OCI-LY1 (cell line): ENCODE results near the gene HDAC2.

Experiments
- H2AFZ ChIP-seq: fragments of 200-600 bp; sonication (generic), shearing (Covaris generic); 2 replicates; pipeline ENCODE4 v1.6.0; 2014; ENCODE audit warnings: antibody characterized with exemption, mild to moderate bottlenecking, low read length
- H3F3A ChIP-seq: fragments of 200-600 bp; sonication (generic), shearing (Covaris generic); 2 replicates; pipeline ENCODE4 v1.6.0; 2014; ENCODE audit warnings: mild to moderate bottlenecking, antibody characterized with exemption, low read length, moderate library complexity; ENCODE audit not compliant: insufficient read depth
- H3K27ac ChIP-seq: fragments of 200-600 bp; sonication (generic); 2 replicates; pipeline ENCODE4 v1.5.1; 2014; ENCODE audit warnings: low read length, mixed run types, mild to moderate bottlenecking, low read depth; ENCODE audit not compliant: poor library complexity, severe bottlenecking
- H3K27me3 ChIP-seq: fragments of 200-600 bp; sonication (generic); 2 replicates; pipeline ENCODE4 v1.6.0; 2014; ENCODE audit warnings: antibody characterized with exemption, mild to moderate bottlenecking, low read length, moderate library complexity; ENCODE audit not compliant: insufficient read depth
- H3K36me3 ChIP-seq: fragments of 200-600 bp; sonication (generic); 2 replicates; pipeline ENCODE4 v1.6.1; 2014; ENCODE audit warnings: mild to moderate bottlenecking, antibody characterized with exemption, low read length, moderate library complexity, mixed read lengths; ENCODE audit not compliant: insufficient read depth
- H3K4me1 ChIP-seq: fragments of 200-600 bp; sonication (generic); 2 replicates; pipeline ENCODE4 v1.5.1; 2014; ENCODE audit warnings: mild to moderate bottlenecking, low read length, moderate library complexity; ENCODE audit not compliant: insufficient read depth, severe bottlenecking
- H3K4me2 ChIP-seq: fragments of 200-600 bp; sonication (generic), shearing (Covaris generic); 2 replicates; pipeline ENCODE4 v1.6.1; 2014; ENCODE audit warnings: low read length
- H3K4me3 ChIP-seq: fragments of 200-600 bp; sonication (generic); 2 replicates; pipeline ENCODE4 v1.5.1; 2014; ENCODE audit warnings: low read length, low read depth, mild to moderate bottlenecking, mixed read lengths; ENCODE audit not compliant: poor library complexity, severe bottlenecking
- H3K79me2 ChIP-seq: fragments of 200-600 bp; shearing (Covaris generic); 2 replicates; pipeline ENCODE4 v1.6.1; 2016; ENCODE audit warnings: mixed run types, low read length, mixed read lengths; ENCODE audit not compliant: insufficient read depth
- H3K9ac ChIP-seq: fragments of 200-600 bp; sonication (generic), shearing (Covaris generic); 2 replicates; pipeline ENCODE4 v1.6.1; 2014; ENCODE audit warnings: mild to moderate bottlenecking, low read length, mixed read lengths
- H3K9me2 ChIP-seq: fragments of 200-600 bp; sonication (generic), shearing (Covaris generic); 2 replicates; pipeline ENCODE4 v1.6.1; 2014; ENCODE audit warnings: low read depth, mild to moderate bottlenecking, low read length, mixed read lengths
- H3K9me3 ChIP-seq: fragments of 200-600 bp; shearing (Covaris generic); 2 replicates; pipeline ENCODE4 v1.6.1; 2014; ENCODE audit warnings: low read length, mixed read lengths
- H4K20me1 ChIP-seq: fragments of 200-600 bp; sonication (generic), shearing (Covaris generic); 2 replicates; pipeline ENCODE4 v1.6.0; 2016; ENCODE audit warnings: mild to moderate bottlenecking, low read length; ENCODE audit not compliant: insufficient read depth
- CTCF ChIP-seq: fragments of 200-600 bp; sonication (generic), shearing (Covaris generic); IDR thresholded peaks from 2 replicates; pipeline ENCODE4 v1.5.1; 2017; ENCODE audit warnings: mild to moderate bottlenecking, antibody characterized with exemption, low read length, moderate library complexity, mixed read lengths
- EZH2 ChIP-seq: fragments of 200-600 bp; sonication (generic), shearing (Covaris generic); IDR thresholded peaks from 2 replicates; pipeline ENCODE4 v1.8.0; 2017; ENCODE audit warnings: borderline replicate concordance, mixed run types, mild to moderate bottlenecking, antibody characterized with exemption, low read length, moderate library complexity, mixed read lengths

HDAC2 gene

GRCh38 chr6:114010540-114010939 lies 39.6 kb upstream of the HDAC2 start:
- no peaks in the 10 kb centered on the region for H3K79me2 ChIP-seq
- H3K27me3 ChIP-seq, result no peaks in the 10 kb centered on the region
- H3K9me3 ChIP-seq, result no peaks in the 10 kb centered on the region
- H4K20me1 ChIP-seq, result no peaks in the 10 kb centered on the region
- H3K4me1 ChIP-seq, result no peaks in the 10 kb centered on the region
- H3K27ac ChIP-seq, result no peak overlapping the region
- H3K4me2 ChIP-seq, result no peak overlapping the region
- H3F3A ChIP-seq, result no peaks in the 10 kb centered on the region
- H3K4me3 ChIP-seq, result no peak overlapping the region
- no peak for TF ChIP-seq CTCF
- no peak for TF ChIP-seq EZH2
- no peak overlapping the region for H2AFZ ChIP-seq
- no peaks in the 10 kb centered on the region for H3K9me2 ChIP-seq
- no peaks in the 10 kb centered on the region for H3K36me3 ChIP-seq
- no peak overlapping the region for H3K9ac ChIP-seq

- no peaks in the 10 kb centered on the region for H4K20me1 ChIP-seq
- no peaks in the 10 kb centered on the region for H3K36me3 ChIP-seq
- H3K4me2 ChIP-seq, result no peak overlapping the region
- no peak overlapping the region for H3K4me3 ChIP-seq
- no peak overlapping the region for H3K27ac ChIP-seq
- no peaks in the 10 kb centered on the region for H3K4me1 ChIP-seq
- H3K9me3 ChIP-seq, result no peaks in the 10 kb centered on the region
- no peaks in the 10 kb centered on the region for H3F3A ChIP-seq
- TF ChIP-seq CTCF (no peak), EZH2 (no peak)
- no peak overlapping the region for H3K9ac ChIP-seq
- no peak overlapping the region for H2AFZ ChIP-seq
- no peaks in the 10 kb centered on the region for H3K27me3 ChIP-seq
- H3K79me2 ChIP-seq, result no peaks in the 10 kb centered on the region
- no peaks in the 10 kb centered on the region for H3K9me2 ChIP-seq
Observed at GRCh38 chr6:114009192-114009591, 38.2 kb upstream of the HDAC2 start.

- no peaks in the 10 kb centered on the region for H4K20me1 ChIP-seq
- H3K9me3 ChIP-seq, result no peaks in the 10 kb centered on the region
- H3K27me3 ChIP-seq, result no peaks in the 10 kb centered on the region
- TF ChIP-seq CTCF (no peak), EZH2 (no peak)
- H3K4me1 ChIP-seq, result no peaks in the 10 kb centered on the region
- H3K79me2 ChIP-seq, result no peaks in the 10 kb centered on the region
- no peak overlapping the region for H3K4me2 ChIP-seq
- H3K4me3 ChIP-seq, result no peak overlapping the region
- no peak overlapping the region for H3K27ac ChIP-seq
- no peak overlapping the region for H2AFZ ChIP-seq
- H3K9ac ChIP-seq, result no peak overlapping the region
- no peaks in the 10 kb centered on the region for H3K9me2 ChIP-seq
- H3F3A ChIP-seq, result no peaks in the 10 kb centered on the region
- no peaks in the 10 kb centered on the region for H3K36me3 ChIP-seq
Observed at GRCh38 chr6:114008331-114008730, 37.4 kb upstream of the HDAC2 start.
